CD4-positive, alpha-beta T cell (primary cell): ENCODE data around the gene SPC24. TPM values are rescaled to one million over a fixed set of nuclear protein-coding genes. Genes with fewer than 3 reads are reported as not detected.
"Not testable (repeated sequence)": the region's sequence is repeated elsewhere in the genome, so short reads cannot be mapped to it uniquely, and the experiment has no call there.

ENCODE experiments used
- ATAC-seq: fragments of 200-7000 bp; cut with Tn5 transposase; one replicate; pipeline ENCODE4 v1.10.0; 2022; ENCODE audit warnings: mild to moderate bottlenecking; ENCODE audit not compliant: poor library complexity
- CTCF ChIA-PET: fragments of 350-600 bp; sonication (Branson Sonifier 250); formaldehyde crosslinking; loops from one replicate; lab custom pipeline; 2021; ENCODE audit warnings: antibody characterized with exemption, inconsistent platforms; lab: Charles Lee
- POLR2A ChIA-PET: fragments of 350-600 bp; sonication (Branson Sonifier 250); formaldehyde crosslinking; loops from one replicate; lab custom pipeline; 2021; ENCODE audit warnings: antibody characterized with exemption, inconsistent platforms; lab: Charles Lee
- DNase-seq, 14 experiments: peaks; one replicate each; pipeline ENCODE4 v3.0.0-alpha.2; 2013 to 2020; ENCODE audit warnings: mixed read lengths in 2 of 14
- H3K27ac ChIP-seq, 2 donors: one replicate each; pipeline versions ENCODE4 v1.5.1 to v1.7.0; 2013; ENCODE audit warnings: low read length in 2 of 2, low read depth in 1 of 2, mild to moderate bottlenecking in 1 of 2
- H3K27me3 ChIP-seq, 2 experiments: 1 replicate in 1 of 2; 2 replicates in 1 of 2; pipeline versions ENCODE4 v1.6.1 to v1.7.0; 2013; ENCODE audit warnings: low read length in 2 of 2, control low read depth in 1 of 2, mild to moderate bottlenecking in 1 of 2, moderate library complexity in 1 of 2; ENCODE audit not compliant: insufficient read depth in 2 of 2, control insufficient read depth in 1 of 2
- H3K36me3 ChIP-seq: one replicate; pipeline ENCODE4 v1.6.1; 2013; ENCODE audit warnings: low read length, control low read depth; ENCODE audit not compliant: insufficient read depth
- H3K4me1 ChIP-seq: one replicate; pipeline ENCODE4 v1.6.1; 2013; ENCODE audit warnings: low read length, control low read depth; ENCODE audit not compliant: insufficient read depth
- H3K4me3 ChIP-seq: one replicate; pipeline ENCODE4 v1.5.1; 2013; ENCODE audit warnings: mild to moderate bottlenecking, low read length, moderate library complexity
- H3K9me3 ChIP-seq, 2 experiments: 1 replicate in 1 of 2; 2 replicates in 1 of 2; pipeline versions ENCODE4 v1.6.1 to v1.7.0; 2013; ENCODE audit warnings: low read length in 2 of 2, mild to moderate bottlenecking in 2 of 2, control low read depth in 1 of 2, moderate library complexity in 1 of 2; ENCODE audit not compliant: control insufficient read depth in 1 of 2, insufficient read depth in 1 of 2
- H3K27ac Mint-ChIP-seq: one replicate; pipeline ENCODE4 v1.8.0; 2020; ENCODE audit warnings: mixed read lengths
- H3K27me3 Mint-ChIP-seq: one replicate; pipeline ENCODE4 v1.8.0; 2021; ENCODE audit warnings: mixed read lengths
- H3K36me3 Mint-ChIP-seq: one replicate; pipeline ENCODE4 v1.8.0; 2021; ENCODE audit warnings: low read depth, mixed read lengths
- H3K4me1 Mint-ChIP-seq: one replicate; pipeline ENCODE4 v1.8.0; 2021; ENCODE audit warnings: low read depth, mixed read lengths
- H3K4me3 Mint-ChIP-seq: one replicate; pipeline ENCODE4 v1.8.0; 2020; ENCODE audit warnings: mild to moderate bottlenecking, mixed read lengths
- H3K9me3 Mint-ChIP-seq: one replicate; pipeline ENCODE4 v1.8.0; 2020; ENCODE audit warnings: mixed read lengths
- intact Hi-C, 2 experiments: fragments of 100-400 bp; cut with DNase I in 1 of 2; cut with micrococcal nuclease in 1 of 2; formaldehyde crosslinking; loops; one replicate each; pipeline versions ENCODE4 v1.15.1 to v1.9.0; 2023 to 2025; cut with DNase I, micrococcal nuclease
- total RNA-seq, 174 experiments: library from RNA in 2 of 174; stranded (reverse) in 2 of 174; gene quantifications; one replicate each; pipeline ENCODE4 v1.2.3 and lab custom pipeline; 2021 to 2026
- TF ChIP-seq, protein P1 (sequence below): fragments of 200-600 bp; IDR thresholded peaks from one replicate; pipeline ENCODE4 v1.8.0; 2022; ENCODE audit warnings: antibody characterized with exemption, mild to moderate bottlenecking

The SPC24 gene
- total RNA-seq, 2 experiments from 2014 or later = 0.59 to 1.5 TPM

DNA sequence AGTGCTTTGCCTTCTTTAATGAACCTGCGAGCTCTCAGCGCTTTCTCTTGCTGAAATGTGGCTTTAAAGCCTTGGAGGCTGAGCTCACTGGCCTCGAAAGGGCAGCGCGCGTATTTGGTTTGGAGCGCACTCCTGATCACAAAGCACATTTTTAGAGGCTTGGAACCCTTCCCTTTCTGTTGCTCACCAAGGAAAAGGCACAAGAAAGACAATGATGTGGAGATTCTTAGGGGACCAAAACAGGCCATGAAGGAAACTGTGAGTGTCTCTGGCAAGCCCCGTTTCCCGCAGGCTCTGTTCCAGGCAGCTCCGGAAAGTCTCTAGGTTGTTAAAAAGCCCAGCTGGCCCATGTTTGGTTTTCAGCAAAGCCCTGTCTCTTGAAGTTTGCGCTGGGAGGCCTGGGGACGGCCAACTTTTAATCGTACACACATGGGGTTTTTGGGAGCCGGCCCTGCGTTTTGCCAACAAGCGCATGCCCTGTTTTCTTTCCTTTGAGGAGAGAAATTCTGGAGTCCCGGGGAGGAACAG is 9.4 kb upstream of the SPC24 start:
- TF ChIP-seq, protein P1, sequence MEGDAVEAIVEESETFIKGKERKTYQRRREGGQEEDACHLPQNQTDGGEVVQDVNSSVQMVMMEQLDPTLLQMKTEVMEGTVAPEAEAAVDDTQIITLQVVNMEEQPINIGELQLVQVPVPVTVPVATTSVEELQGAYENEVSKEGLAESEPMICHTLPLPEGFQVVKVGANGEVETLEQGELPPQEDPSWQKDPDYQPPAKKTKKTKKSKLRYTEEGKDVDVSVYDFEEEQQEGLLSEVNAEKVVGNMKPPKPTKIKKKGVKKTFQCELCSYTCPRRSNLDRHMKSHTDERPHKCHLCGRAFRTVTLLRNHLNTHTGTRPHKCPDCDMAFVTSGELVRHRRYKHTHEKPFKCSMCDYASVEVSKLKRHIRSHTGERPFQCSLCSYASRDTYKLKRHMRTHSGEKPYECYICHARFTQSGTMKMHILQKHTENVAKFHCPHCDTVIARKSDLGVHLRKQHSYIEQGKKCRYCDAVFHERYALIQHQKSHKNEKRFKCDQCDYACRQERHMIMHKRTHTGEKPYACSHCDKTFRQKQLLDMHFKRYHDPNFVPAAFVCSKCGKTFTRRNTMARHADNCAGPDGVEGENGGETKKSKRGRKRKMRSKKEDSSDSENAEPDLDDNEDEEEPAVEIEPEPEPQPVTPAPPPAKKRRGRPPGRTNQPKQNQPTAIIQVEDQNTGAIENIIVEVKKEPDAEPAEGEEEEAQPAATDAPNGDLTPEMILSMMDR = no peak
- POLR2A ChIA-PET = no interaction called here
- no peaks in the 10 kb centered on the region for H3K4me1 ChIP-seq
- H3K27ac ChIP-seq = no peak overlapping the region
- H3K4me3 ChIP-seq = no peak overlapping the region
- no peak overlapping the region for H3K4me3 Mint-ChIP-seq
- H3K27me3 ChIP-seq = no peaks in the 10 kb centered on the region
- no peaks in the 10 kb centered on the region for H3K27me3 Mint-ChIP-seq
- ATAC-seq = no peak
- no peaks in the 10 kb centered on the region for H3K36me3 ChIP-seq
- CTCF ChIA-PET = no interaction called here
- H3K9me3 Mint-ChIP-seq = no peaks in the 10 kb centered on the region
- H3K36me3 Mint-ChIP-seq = no peaks in the 10 kb centered on the region
- no peaks in the 10 kb centered on the region for H3K4me1 Mint-ChIP-seq
- no peak overlapping the region for H3K27ac Mint-ChIP-seq
- intact Hi-C loops = no loop called here
- H3K9me3 ChIP-seq = peaks cover 0 to 10% of the 10 kb centered on the region in 2 experiments
- no peak for DNase-seq

DNA sequence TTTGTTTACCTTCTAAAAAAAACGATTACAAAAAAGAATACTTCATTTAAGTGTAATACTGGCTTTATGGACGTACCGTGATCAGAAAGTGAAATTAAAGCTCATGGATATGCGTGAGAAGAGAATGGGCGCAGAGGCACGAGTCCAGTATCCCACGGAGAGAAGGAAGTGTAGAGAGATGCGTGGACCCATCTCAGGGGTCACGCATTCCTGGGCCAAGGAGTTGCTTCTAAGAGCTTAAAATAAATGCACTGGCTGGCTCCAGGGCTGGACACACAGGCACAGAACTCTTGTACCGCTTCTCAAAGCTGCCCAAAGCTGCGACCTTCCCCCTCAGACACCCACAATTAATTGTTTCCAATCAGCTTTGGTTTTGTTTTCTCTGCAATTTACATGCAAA is 8.7 kb upstream of the SPC24 start:
- Histone ChIP-seq H3K27me3 (no peaks in the 10 kb centered on the region), H3K9me3 (peaks cover 0 to 10% of the 10 kb centered on the region in 2 experiments), H3K4me1 (no peaks in the 10 kb centered on the region), H3K4me3 (no peak overlapping the region), H3K36me3 (no peaks in the 10 kb centered on the region), H3K27ac (no peak overlapping the region)
- Mint-ChIP-seq H3K36me3 (no peaks in the 10 kb centered on the region), H3K4me1 (no peaks in the 10 kb centered on the region), H3K27me3 (no peaks in the 10 kb centered on the region), H3K9me3 (no peaks in the 10 kb centered on the region), H3K27ac (no peak overlapping the region), H3K4me3 (no peak overlapping the region)
- TF ChIP-seq, protein P1 = no peak
- intact Hi-C loops = no loop called here
- POLR2A ChIA-PET = no interaction called here
- DNase-seq (no peak), ATAC-seq (no peak)
- CTCF ChIA-PET = no interaction called here

DNA sequence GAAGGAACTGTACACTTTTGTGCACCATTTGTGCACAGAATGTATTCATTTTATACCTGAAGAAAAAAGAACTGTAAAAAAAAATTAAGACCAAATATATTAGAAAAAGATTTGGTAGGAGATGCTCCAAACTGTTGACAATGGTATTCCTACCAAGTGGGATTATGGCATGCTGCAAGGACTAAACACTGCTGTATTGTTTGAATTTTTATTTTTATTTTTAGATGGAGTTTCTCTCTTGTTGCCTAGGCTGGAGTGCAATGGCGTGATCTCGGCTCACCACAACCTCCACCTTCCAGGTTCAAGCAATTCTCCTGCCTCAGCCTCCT is 4.8 kb upstream of the SPC24 start:
- POLR2A ChIA-PET, H3K4me1 Mint-ChIP-seq, ATAC-seq: not testable (repeated sequence)

More for the DNA sequence above, 4.8 kb upstream of the SPC24 start:
- H3K9me3 ChIP-seq, H3K27me3 ChIP-seq, H3K36me3 Mint-ChIP-seq, H3K4me1 ChIP-seq, H3K36me3 ChIP-seq, H3K27me3 Mint-ChIP-seq, H3K4me3 Mint-ChIP-seq, H3K4me3 ChIP-seq, H3K9me3 Mint-ChIP-seq, DNase-seq, H3K27ac ChIP-seq, intact Hi-C loops, H3K27ac Mint-ChIP-seq: not testable (repeated sequence)
- CTCF ChIA-PET = interaction anchor here (0.6 kb wide), 1 partner anchor 10 kb away, joined by 3 read pairs; no protein-coding TSS in a partner anchor
